Upper lobe of right lung (tissue), 1 donor: ENCODE results near the gene DENND5B. TPM values are rescaled to one million over a fixed set of nuclear protein-coding genes. Genes with fewer than 3 reads are reported as not detected.

Experiments used
- ATAC-seq: fragments of 200-7000 bp; cut with Tn5 transposase; one replicate; pipeline ENCODE4 v1.9.1; 2020; ENCODE audit warnings: mild to moderate bottlenecking, moderate library complexity
- DNase-seq: peaks from one replicate; pipeline ENCODE4 v3.0.0-alpha.2; 2020
- H3K27ac ChIP-seq: fragments of 200-600 bp; one replicate; pipeline ENCODE4 v1.8.0; 2022
- H3K27me3 ChIP-seq: fragments of 200-600 bp; one replicate; pipeline ENCODE4 v1.8.0; 2022; ENCODE audit warnings: mild to moderate bottlenecking
- H3K36me3 ChIP-seq: fragments of 200-600 bp; one replicate; pipeline ENCODE4 v1.8.0; 2022
- H3K4me1 ChIP-seq: fragments of 200-600 bp; one replicate; pipeline ENCODE4 v1.8.0; 2022
- H3K4me3 ChIP-seq: fragments of 200-600 bp; one replicate; pipeline ENCODE4 v1.8.0; 2022; ENCODE audit warnings: mild to moderate bottlenecking
- H3K9me3 ChIP-seq: fragments of 200-600 bp; one replicate; pipeline ENCODE4 v1.8.0; 2022
- CTCF ChIP-seq: fragments of 200-600 bp; IDR thresholded peaks from one replicate; pipeline ENCODE4 v1.8.0; 2022; ENCODE audit warnings: antibody characterized with exemption
- intact Hi-C: fragments of 100-400 bp; cut with DNase I; formaldehyde crosslinking; loops from one replicate; pipeline ENCODE4 v1.11.0; 2022
- total RNA-seq: library from RNA; stranded (reverse); fragmentation: NEBNext Ultra II Directional; extraction: Animal tissue kit (Norgen Biotek cat#: 25700); gene quantifications from one replicate; pipeline ENCODE4 v1.2.1, GENCODE V29; 2021
- donor health status: DM: no; HTN: yes; CAD: no; lungs with severe emphysema.

Gene DENND5B
- total RNA-seq, 1 donor from 2014 or later: 7.5 TPM

DNA sequence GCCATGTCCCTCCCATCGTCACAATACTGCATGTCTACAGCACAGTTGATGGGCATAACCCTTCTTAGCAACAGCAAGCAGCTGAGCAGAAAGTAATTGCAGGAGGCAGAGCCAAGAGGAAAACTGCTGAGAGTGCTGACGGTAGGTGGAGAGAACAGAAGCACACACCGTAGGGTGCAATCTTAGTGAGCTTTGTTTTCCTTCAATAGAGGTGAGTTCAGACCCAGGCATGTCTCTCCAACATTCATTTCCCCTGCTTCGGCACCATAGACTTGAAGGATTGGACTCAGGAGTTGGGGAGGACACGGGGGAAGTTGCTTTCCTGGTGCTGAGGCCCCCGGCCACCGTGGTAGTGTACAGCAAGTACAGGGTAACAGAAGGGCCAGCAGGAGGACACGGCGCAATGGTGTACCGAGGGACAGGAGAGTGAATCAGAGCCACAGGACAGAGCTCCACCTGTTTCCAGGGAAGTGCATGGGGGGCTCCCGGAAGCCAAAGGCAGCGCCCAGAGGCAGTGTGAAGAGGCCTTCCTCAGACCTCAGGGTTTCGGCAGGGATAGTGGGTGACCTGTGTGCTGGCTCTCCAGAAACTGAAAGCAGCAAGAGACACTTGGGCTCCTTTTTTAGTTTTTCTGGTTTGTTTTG, 228.7 kb downstream of the DENND5B start:
- no peak for TF ChIP-seq CTCF
- Histone ChIP-seq H3K9me3 (no peaks in the 10 kb centered on the region), H3K36me3 (no peaks in the 10 kb centered on the region), H3K27me3 (no peaks in the 10 kb centered on the region), H3K27ac (no peak overlapping the region), H3K4me3 (no peak overlapping the region), H3K4me1 (no peaks in the 10 kb centered on the region)
- no peak for DNase-seq
- intact Hi-C loops: no loop called here
- peak; percentile 43 for ATAC-seq

DNA sequence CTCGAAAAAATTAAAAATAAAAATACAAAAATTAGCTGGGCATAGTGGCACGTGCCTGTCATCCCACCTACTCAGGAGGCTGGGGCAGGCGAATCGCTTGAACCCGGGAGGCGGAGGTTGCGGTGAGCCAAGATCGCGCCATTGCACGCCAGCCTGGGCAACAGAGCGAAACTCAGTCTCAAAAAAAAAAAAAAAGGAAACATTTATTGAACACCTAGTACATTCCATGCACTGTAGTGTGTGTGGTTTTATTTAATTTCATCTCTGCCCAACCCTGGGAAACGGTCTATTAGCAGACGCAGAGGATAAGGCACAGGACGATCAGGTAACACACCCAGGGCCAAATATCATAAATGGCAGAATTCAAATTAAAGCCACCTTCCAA, 229.2 kb downstream of the DENND5B start:
- TF ChIP-seq CTCF: no peak
- Histone ChIP-seq H3K27me3 (no peaks in the 10 kb centered on the region), H3K4me1 (no peaks in the 10 kb centered on the region), H3K36me3 (no peaks in the 10 kb centered on the region), H3K27ac (no peak overlapping the region), H3K9me3 (no peaks in the 10 kb centered on the region), H3K4me3 (no peak overlapping the region)
- intact Hi-C loops: no loop called here
- ATAC-seq: no peak
- no peak for DNase-seq

DNA sequence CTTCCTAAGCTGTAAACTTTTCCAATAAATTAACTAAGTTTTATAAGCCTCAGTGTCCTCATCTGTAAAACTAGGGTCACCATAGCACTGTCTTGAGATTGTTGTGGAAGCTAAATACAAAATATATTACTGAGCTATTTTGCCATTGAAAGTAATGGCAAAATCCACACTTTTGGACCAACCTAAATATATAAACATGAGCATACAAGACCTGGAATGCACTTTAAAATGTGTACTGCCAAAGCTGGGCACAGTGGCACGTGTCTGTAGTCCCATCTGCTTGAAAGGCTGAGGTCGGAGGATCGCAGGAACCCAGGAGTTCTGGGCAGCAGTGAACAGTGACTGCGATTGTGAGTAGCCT, 235.2 kb downstream of the DENND5B start:
- Histone ChIP-seq H3K27ac (no peak overlapping the region), H3K36me3 (no peaks in the 10 kb centered on the region), H3K4me1 (no peaks in the 10 kb centered on the region), H3K9me3 (no peaks in the 10 kb centered on the region), H3K27me3 (no peaks in the 10 kb centered on the region), H3K4me3 (no peak overlapping the region)
- TF ChIP-seq CTCF: no peak
- intact Hi-C loops: no loop called here
- DNase-seq (no peak), ATAC-seq (no peak)

- ATAC-seq: peak; percentile 78
- Histone ChIP-seq H3K36me3 (no peaks in the 10 kb centered on the region), H3K4me1 (no peaks in the 10 kb centered on the region)
Observed at GRCh38 chr12:31353750-31354708, 236.9 kb downstream of the DENND5B start.

GRCh38 chr12:31346267-31346666, 244.7 kb downstream of the DENND5B start:
- intact Hi-C loops: no loop called here
- Histone ChIP-seq H3K36me3 (no peaks in the 10 kb centered on the region), H3K4me1 (no peaks in the 10 kb centered on the region), H3K4me3 (no peak overlapping the region), H3K27me3 (no peaks in the 10 kb centered on the region), H3K27ac (no peak overlapping the region), H3K9me3 (no peaks in the 10 kb centered on the region)
- DNase-seq (no peak), ATAC-seq (no peak)
- TF ChIP-seq CTCF: no peak

More at GRCh38 chr12:31353750-31354708, 236.9 kb downstream of the DENND5B start:
- H3K9me3 ChIP-seq: no peaks in the 10 kb centered on the region
- TF ChIP-seq CTCF: no peak
- DNase-seq: no peak
- no peaks in the 10 kb centered on the region for H3K27me3 ChIP-seq
- H3K27ac ChIP-seq: no peak overlapping the region
- intact Hi-C loops: no loop called here
- H3K4me3 ChIP-seq: no peak overlapping the region
